ENCODE data around the gene NPIPA1. TPM values are rescaled to one million over a fixed set of nuclear protein-coding genes. Genes with fewer than 3 reads are reported as not detected.

The NPIPA1 gene
- total and polyA plus RNA-seq, 2 of the 13 experiments (the other 11 are each of a cell fraction or from before 2014, with no cell fraction given) = 75.9 to 183 TPM

DNA sequence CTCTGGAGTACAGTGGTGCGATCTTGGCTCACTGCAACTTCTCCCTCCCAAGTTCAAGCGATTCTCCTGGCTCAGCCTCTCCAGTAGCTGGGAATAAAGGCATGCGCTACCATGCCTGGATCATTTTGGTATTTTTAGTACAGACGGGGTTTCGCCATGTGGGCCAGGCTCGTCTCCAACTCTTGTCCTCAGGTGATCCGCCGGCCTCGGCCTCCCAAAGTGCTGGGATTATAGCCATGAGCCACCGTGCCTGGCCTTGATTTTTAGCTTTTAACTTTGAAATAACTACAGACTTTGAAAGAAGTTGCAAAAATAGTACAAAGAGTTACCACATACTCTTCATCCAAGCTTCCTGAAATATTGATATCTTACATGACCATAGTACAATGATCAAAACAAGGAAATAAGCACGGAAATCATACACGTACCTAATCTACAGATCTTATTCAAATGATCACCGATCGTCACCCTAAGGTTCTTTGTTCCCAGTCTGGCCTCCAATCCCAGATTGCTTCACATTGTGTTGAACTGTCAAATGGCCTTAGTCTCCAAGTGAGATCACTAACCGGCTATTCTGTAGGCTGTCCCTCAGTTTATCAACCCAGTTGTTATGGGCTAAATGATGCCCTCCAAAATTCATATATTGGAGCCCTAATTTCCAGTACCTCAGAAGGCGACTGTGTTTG lies 18.4 kb downstream of the NPIPA1 start:
- no peak for FAIRE-seq
- H3K4me2 ChIP-seq (ENCODE audit: low read depth, low read length) = 0 out of 2 replicates have a peak overlapping the region, but pooled peaks have one; percentile 0
- H3K9me3 ChIP-seq (ENCODE audit: low read length) = no peaks in the 10 kb centered on the region
- H3K9ac ChIP-seq (ENCODE audit: insufficient read depth, low read depth, low read length) = no peak overlapping the region
- peaks cover 16% of the 10 kb centered on the region; the same call in 1 of the 2 replicates for H3K4me1 ChIP-seq (ENCODE audit: insufficient read depth, low read length)
- H3K36me3 ChIP-seq (replicated peaks in 1 of 2; ENCODE audit: control insufficient read depth in 1 of 2, insufficient read depth in 2 of 2, low read length in 2 of 2) = no peaks in the 10 kb centered on the region
- no peak overlapping the region for H3K4me3 ChIP-seq (replicated peaks in 1 of 3; ENCODE audit: insufficient read depth in 1 of 3, low read depth in 2 of 3, low read length in 3 of 3)
- DNase-seq (ENCODE audit: low spot score) = no peak
- no peaks in the 10 kb centered on the region for H3K79me2 ChIP-seq (ENCODE audit: insufficient read depth, low read length)
- no peaks in the 10 kb centered on the region for H4K20me1 ChIP-seq (ENCODE audit: insufficient read depth, low read length)
- ChIA-PET POLR2A (interaction anchor here (1.2 kb wide), 1 partner anchor 19 kb away, joined by 3 read pairs; the partner anchor contains the start of gene PDXDC1), CTCF (ENCODE audit: low intra/inter-chr PET ratio, low total read pairs) (no interaction called here)
- in situ Hi-C loops (cut with HindIII; ENCODE audit: extremely low pct_ligation_motif_present, low pct_unique_long_range_greater_than_20kb) (no loop called here), intact Hi-C loops (cut with micrococcal nuclease; ENCODE audit: unreplicated experiment) (no loop called here)
- no TSS peak for BruUV-seq (replicated peaks)
- 47% methylated on average over 16 of the region's 16 CpGs for WGBS (ENCODE audit: low lambda C conversion rate)
- ATAC-seq = peak; percentile 65
- no peak overlapping the region for H3K27ac ChIP-seq (ENCODE audit: extremely low read length, insufficient read depth, low read length)
- H2AFZ ChIP-seq (ENCODE audit: low read length) = no peak overlapping the region
- H3K27me3 ChIP-seq (ENCODE audit: control insufficient read depth in 1 of 2, insufficient read depth in 2 of 2, low read length in 2 of 2) = peaks cover 0 to 8% of the 10 kb centered on the region in 2 experiments; a peak in 1 of 5 replicates
- peak; percentile 30; the same call in 1 of the 2 replicates for TF ChIP-seq RXRA (CRISPR knock-in tag; IDR thresholded peaks at IDR 0.05)
- TF ChIP-seq FOXM1 (CRISPR knock-in tag; IDR thresholded peaks at IDR 0.05) = no peak
- TF ChIP-seq, protein P1, sequence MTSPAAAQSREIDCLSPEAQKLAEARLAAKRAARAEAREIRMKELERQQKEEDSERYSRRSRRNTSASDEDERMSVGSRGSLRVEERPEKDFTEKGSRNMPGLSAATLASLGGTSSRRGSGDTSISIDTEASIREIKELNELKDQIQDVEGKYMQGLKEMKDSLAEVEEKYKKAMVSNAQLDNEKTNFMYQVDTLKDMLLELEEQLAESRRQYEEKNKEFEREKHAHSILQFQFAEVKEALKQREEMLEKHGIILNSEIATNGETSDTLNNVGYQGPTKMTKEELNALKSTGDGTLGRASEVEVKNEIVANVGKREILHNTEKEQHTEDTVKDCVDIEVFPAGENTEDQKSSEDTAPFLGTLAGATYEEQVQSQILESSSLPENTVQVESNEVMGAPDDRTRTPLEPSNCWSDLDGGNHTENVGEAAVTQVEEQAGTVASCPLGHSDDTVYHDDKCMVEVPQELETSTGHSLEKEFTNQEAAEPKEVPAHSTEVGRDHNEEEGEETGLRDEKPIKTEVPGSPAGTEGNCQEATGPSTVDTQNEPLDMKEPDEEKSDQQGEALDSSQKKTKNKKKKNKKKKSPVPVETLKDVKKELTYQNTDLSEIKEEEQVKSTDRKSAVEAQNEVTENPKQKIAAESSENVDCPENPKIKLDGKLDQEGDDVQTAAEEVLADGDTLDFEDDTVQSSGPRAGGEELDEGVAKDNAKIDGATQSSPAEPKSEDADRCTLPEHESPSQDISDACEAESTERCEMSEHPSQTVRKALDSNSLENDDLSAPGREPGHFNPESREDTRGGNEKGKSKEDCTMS (CRISPR knock-in tag; conservative IDR thresholded peaks at IDR 0.05) = no peak
- TF ChIP-seq, protein P2, sequence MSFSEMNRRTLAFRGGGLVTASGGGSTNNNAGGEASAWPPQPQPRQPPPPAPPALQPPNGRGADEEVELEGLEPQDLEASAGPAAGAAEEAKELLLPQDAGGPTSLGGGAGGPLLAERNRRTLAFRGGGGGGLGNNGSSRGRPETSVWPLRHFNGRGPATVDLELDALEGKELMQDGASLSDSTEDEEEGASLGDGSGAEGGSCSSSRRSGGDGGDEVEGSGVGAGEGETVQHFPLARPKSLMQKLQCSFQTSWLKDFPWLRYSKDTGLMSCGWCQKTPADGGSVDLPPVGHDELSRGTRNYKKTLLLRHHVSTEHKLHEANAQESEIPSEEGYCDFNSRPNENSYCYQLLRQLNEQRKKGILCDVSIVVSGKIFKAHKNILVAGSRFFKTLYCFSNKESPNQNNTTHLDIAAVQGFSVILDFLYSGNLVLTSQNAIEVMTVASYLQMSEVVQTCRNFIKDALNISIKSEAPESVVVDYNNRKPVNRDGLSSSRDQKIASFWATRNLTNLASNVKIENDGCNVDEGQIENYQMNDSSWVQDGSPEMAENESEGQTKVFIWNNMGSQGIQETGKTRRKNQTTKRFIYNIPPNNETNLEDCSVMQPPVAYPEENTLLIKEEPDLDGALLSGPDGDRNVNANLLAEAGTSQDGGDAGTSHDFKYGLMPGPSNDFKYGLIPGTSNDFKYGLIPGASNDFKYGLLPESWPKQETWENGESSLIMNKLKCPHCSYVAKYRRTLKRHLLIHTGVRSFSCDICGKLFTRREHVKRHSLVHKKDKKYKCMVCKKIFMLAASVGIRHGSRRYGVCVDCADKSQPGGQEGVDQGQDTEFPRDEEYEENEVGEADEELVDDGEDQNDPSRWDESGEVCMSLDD (CRISPR knock-in tag; IDR thresholded peaks at IDR 0.05; ENCODE audit: borderline replicate concordance) = no peak
- TF ChIP-seq SOX6 (IDR thresholded peaks at IDR 0.05) = no peak
- peak; percentile 18; the same call in 1 of the 2 replicates for TF ChIP-seq SOX6 (CRISPR knock-in tag; IDR thresholded peaks at IDR 0.05)
- TF ChIP-seq, protein P3, sequence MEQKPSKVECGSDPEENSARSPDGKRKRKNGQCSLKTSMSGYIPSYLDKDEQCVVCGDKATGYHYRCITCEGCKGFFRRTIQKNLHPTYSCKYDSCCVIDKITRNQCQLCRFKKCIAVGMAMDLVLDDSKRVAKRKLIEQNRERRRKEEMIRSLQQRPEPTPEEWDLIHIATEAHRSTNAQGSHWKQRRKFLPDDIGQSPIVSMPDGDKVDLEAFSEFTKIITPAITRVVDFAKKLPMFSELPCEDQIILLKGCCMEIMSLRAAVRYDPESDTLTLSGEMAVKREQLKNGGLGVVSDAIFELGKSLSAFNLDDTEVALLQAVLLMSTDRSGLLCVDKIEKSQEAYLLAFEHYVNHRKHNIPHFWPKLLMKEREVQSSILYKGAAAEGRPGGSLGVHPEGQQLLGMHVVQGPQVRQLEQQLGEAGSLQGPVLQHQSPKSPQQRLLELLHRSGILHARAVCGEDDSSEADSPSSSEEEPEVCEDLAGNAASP (CRISPR knock-in tag; IDR thresholded peaks at IDR 0.05; ENCODE audit: borderline replicate concordance) = peak; percentile 40; the same call in 1 of the 2 replicates
- TF ChIP-seq ZNF234 (CRISPR knock-in tag; conservative IDR thresholded peaks at IDR 0.05) = no peak
- TF ChIP-seq GABPB1 (CRISPR knock-in tag; IDR thresholded peaks at IDR 0.05) = no peak
- TF ChIP-seq RFX3 (CRISPR knock-in tag; IDR thresholded peaks at IDR 0.05) = no peak
- peak; percentile 76; the same call in 1 of the 2 replicates for TF ChIP-seq TGIF2 (CRISPR knock-in tag; IDR thresholded peaks at IDR 0.05)
- TF ChIP-seq NFIC (IDR thresholded peaks at IDR 0.05; ENCODE audit: low read length) = no peak
- TF ChIP-seq, protein P4, sequence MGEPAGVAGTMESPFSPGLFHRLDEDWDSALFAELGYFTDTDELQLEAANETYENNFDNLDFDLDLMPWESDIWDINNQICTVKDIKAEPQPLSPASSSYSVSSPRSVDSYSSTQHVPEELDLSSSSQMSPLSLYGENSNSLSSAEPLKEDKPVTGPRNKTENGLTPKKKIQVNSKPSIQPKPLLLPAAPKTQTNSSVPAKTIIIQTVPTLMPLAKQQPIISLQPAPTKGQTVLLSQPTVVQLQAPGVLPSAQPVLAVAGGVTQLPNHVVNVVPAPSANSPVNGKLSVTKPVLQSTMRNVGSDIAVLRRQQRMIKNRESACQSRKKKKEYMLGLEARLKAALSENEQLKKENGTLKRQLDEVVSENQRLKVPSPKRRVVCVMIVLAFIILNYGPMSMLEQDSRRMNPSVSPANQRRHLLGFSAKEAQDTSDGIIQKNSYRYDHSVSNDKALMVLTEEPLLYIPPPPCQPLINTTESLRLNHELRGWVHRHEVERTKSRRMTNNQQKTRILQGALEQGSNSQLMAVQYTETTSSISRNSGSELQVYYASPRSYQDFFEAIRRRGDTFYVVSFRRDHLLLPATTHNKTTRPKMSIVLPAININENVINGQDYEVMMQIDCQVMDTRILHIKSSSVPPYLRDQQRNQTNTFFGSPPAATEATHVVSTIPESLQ (CRISPR knock-in tag; conservative IDR thresholded peaks at IDR 0.05) = no peak
- TF ChIP-seq ZNF883 (CRISPR knock-in tag; IDR thresholded peaks at IDR 0.05; ENCODE audit: not compliant biosample characterization) = no peak
- no peak for TF ChIP-seq ZNF468 (CRISPR knock-in tag; IDR thresholded peaks at IDR 0.05)
- no peak for TF ChIP-seq RFXANK (CRISPR knock-in tag; IDR thresholded peaks at IDR 0.05)
- TF ChIP-seq ZNF138 (CRISPR knock-in tag; IDR thresholded peaks at IDR 0.05; ENCODE audit: low read depth) = no peak
